AG09309 (cell line): ENCODE data around the gene GRAMD1B.

Experiments
- DNase-seq: peaks from one replicate; pipeline ENCODE4 v3.0.0-alpha.2; 2010; ENCODE audit warnings: low read depth
- H3K4me3 ChIP-seq: 2 replicates; pipeline ENCODE4 v1.5.1; 2011; ENCODE audit warnings: mild to moderate bottlenecking, low read depth, low read length, moderate library complexity; ENCODE audit not compliant: control insufficient read depth
- CTCF ChIP-seq: IDR thresholded peaks from 2 replicates; pipeline ENCODE4 v1.5.1; 2011; ENCODE audit warnings: mild to moderate bottlenecking, low read depth, low read length, inconsistent platforms; ENCODE audit not compliant: insufficient read depth, control insufficient read depth; ENCODE audit errors: missing control alignments

The GRAMD1B gene

DNA sequence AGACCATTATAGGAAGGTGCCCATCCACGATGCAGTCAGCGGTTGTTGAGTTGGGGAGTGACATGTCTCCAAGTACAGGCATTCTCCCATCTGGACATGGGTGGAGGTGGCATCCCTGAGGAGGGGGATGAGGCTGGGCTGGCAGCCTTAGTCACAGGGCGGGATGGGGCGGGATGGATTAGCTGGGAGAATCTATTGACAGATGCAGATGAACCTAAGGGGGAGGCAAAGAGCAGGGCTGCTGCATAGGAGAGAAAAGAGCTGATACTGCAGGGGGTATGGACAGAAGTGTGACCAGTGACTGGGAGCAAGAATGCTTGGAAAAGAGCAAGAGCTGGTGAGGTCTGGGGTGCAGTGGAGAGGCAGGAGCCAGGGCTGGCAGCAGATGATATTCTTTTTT lies 181.6 kb downstream of the GRAMD1B start:
- no peak for TF ChIP-seq CTCF
- no peak for DNase-seq
- H3K4me3 ChIP-seq, result no peak overlapping the region

DNA sequence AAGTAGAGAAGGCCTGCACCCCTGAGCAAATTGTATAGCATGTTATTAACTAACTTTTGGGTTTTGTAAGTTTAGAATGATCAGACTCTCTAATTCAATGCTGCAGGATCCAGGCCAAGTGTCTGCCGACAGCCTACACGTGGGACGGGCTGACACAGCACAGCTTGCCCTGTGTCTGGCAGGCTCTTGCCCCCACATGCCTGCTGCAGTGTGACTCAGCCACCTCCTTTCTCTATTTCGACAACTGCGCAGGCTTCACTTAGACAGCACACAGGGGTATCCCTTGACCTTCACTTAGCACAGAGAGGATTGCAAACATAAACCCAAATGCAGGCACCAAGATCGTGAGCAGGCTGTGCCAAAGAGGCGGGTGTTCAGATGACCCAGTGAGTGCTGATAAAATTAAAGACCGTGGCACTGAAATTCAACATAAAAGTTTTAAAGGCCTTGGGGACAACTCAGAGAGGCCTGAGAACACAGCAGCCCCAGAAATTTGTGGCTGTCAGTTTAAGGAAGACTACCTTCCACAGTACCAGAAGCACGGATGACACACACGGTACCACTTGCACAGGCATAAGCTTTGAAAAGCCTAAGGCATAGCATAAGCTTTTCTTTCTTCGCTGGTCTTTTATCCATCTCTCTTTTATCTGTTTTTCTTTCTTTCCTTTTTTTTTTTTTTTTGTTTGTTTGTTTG lies 186.6 kb downstream of the GRAMD1B start:
- no peak for TF ChIP-seq CTCF
- peak; percentile 48 for DNase-seq
- H3K4me3 ChIP-seq, result no peak overlapping the region

GRCh38 chr11:123622576-123622975 lies 192.5 kb downstream of the GRAMD1B start:
- no peak for DNase-seq
- H3K4me3 ChIP-seq, result no peak overlapping the region
- no peak for TF ChIP-seq CTCF

GRCh38 chr11:123624974-123625373 lies 194.9 kb downstream of the GRAMD1B start:
- no peak for TF ChIP-seq CTCF
- DNase-seq, result peak; percentile 32

GRCh38 chr11:123628936-123629683 lies 199.0 kb downstream of the GRAMD1B start:
- H3K4me3 ChIP-seq, result no peak overlapping the region
- no peak for DNase-seq
- TF ChIP-seq CTCF, result no peak

More at GRCh38 chr11:123624974-123625373, 194.9 kb downstream of the GRAMD1B start:
- no peak overlapping the region for H3K4me3 ChIP-seq

DNA sequence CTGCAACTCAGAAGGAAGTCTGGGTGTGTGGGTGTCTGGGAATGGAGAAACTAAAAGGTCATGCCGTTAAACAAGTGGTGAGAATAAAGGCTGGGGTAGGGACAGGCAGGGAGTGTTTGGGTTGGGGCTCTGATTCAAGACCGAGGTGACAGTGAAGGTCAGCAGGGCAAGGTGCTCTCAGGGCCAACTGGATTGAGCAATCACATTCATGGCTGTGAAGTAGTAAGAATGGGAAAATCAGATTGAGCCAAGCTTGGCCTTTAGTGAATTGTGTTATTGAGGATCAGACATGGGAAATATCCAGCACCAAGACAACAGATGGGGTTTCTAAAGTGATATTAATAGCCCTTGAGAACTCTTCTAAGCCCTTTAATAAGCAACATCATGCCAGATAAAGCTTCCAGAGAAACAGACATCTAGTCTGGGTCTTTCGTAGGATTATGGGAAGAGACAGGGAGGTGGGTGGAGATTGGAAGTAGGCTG lies 200.1 kb downstream of the GRAMD1B start:
- DNase-seq, result no peak
- TF ChIP-seq CTCF, result no peak
- H3K4me3 ChIP-seq, result no peak overlapping the region
